Pancreas (tissue), 10 donors: ENCODE data around the gene ARHGAP44. TPM values are rescaled to one million over a fixed set of nuclear protein-coding genes. Genes with fewer than 3 reads are reported as not detected.

Source experiments
- ATAC-seq, 4 donors: fragments of 200-7000 bp; cut with Tn5 transposase; one replicate each; pipeline versions ENCODE4 v1.8.0 to v1.9.1; 2020; ENCODE audit warnings: mild to moderate bottlenecking in 4 of 4, moderate library complexity in 4 of 4
- DNase-seq, 6 donors: peaks; one replicate each; pipeline ENCODE4 v3.0.0-alpha.2; 2020
- FAIRE-seq: peaks from 2 replicates; lab custom pipeline; 2012; peaks lifted over from hg19 to GRCh38; lab: Jason Lieb, UNC
- H3K27ac ChIP-seq, 4 donors: fragments of 200-600 bp; sonication (generic); 1 replicate in 3 of 4; 2 replicates in 1 of 4; pipeline versions ENCODE4 v1.5.0 to v1.8.0; 2020
- H3K27me3 ChIP-seq, 4 donors: fragments of 200-600 bp; one replicate each; pipeline ENCODE4 v1.8.0; 2021
- H3K36me3 ChIP-seq, 3 donors: fragments of 200-600 bp; sonication (generic) in 1 of 3; one replicate each; pipeline versions ENCODE4 v1.5.0 to v1.8.0; 2020 to 2021
- H3K4me1 ChIP-seq, 3 donors: fragments of 200-600 bp; one replicate each; pipeline ENCODE4 v1.8.0; 2021
- H3K4me3 ChIP-seq, 4 donors: fragments of 200-600 bp; sonication (generic) in 2 of 4; one replicate each; pipeline versions ENCODE4 v1.5.0 to v1.8.0; 2020 to 2021
- H3K9me3 ChIP-seq, 4 donors: fragments of 200-600 bp; one replicate each; pipeline ENCODE4 v1.8.0; 2021
- CTCF ChIP-seq, 4 donors: fragments of 200-600 bp; sonication (generic) in 3 of 4; IDR thresholded peaks; one replicate each; pipeline versions ENCODE4 v1.5.0 to v1.8.0; 2021; ENCODE audit warnings: antibody characterized with exemption in 4 of 4
- WGBS, 2 donors: extraction: QIAGEN DNeasy Blood & Tissue Kit; methylation state at CpG; one replicate each; pipeline ENCODE4 v1.1.7; 2013; 5-methylcytosine and 5-hydroxymethylcytosine counted together
- intact Hi-C, 3 donors: fragments of 100-400 bp; cut with DNase I; formaldehyde crosslinking; loops; one replicate each; pipeline versions ENCODE4 v1.11.1 to v1.14.2; 2022
- polyA plus RNA-seq, 2 donors: library from polyadenylated mRNA; stranded (reverse); fragments of 200-250 nt; gene quantifications; one replicate each; pipeline ENCODE4 v1.2.3, GENCODE V29; 2013
- total RNA-seq, 6 donors: library from RNA; stranded (reverse); fragmentation: NEBNext Ultra II Directional in 4 of 6; extraction: Animal tissue kit (Norgen Biotek cat#: 25700) in 4 of 6; gene quantifications; one replicate each; pipeline versions ENCODE4 v1.2.1 to v1.2.4, GENCODE V29; 2021 to 2023
- donor health status: healthy with polysubstance abuse.
- donor health status: DM: no; HTN: no; CAD: no; lungs with moderate emphysema.
- donor health status: DM: no; HTN: no; CAD: no.
- donor health status: control.
- donor health status: control.
- donor health status: Bipolar disorder and iron deficiency.
- donor health status: DM: yes; HTN: yes; CAD: no.
- donor health status: DM: no; HTN: no; CAD: no.
- donor health status: DM: no; HTN: no; CAD: no.
- donor health status: DM: yes; HTN: yes; CAD: no.

ARHGAP44 gene
- total and polyA plus RNA-seq, 8 donors: 3.4 to 7.5 (median 4.4) TPM

- DNase-seq (peak in 5 of 6 donors; percentile 29 to 89 (median 70)), FAIRE-seq (no peak), ATAC-seq (peak; percentile 79 to 93 (median 88))
- H3K27me3 ChIP-seq: no peaks in the 10 kb centered on the region
- WGBS, 2 donors: 33 to 38% methylated on average over 15 of the region's 15 CpGs
- no peak overlapping the region for H3K4me3 ChIP-seq
- intact Hi-C loops: no loop called here
- no peaks in the 10 kb centered on the region for H3K4me1 ChIP-seq
- peaks cover 2 to 74% (median 48%) of the 10 kb centered on the region in 3 donors for H3K36me3 ChIP-seq
- H3K27ac ChIP-seq: no peak overlapping the region
- no peaks in the 10 kb centered on the region for H3K9me3 ChIP-seq
- TF ChIP-seq CTCF (IDR thresholded peaks at IDR 0.05): peak; percentile 57 to 85 (median 80)
Measured at GRCh38 chr17:13002761-13003453, 213.6 kb downstream of the ARHGAP44 start.

- FAIRE-seq (no peak), DNase-seq (no peak), ATAC-seq (peak in 3 of 4 donors; percentile 35 to 41 (median 36))
- Histone ChIP-seq H3K9me3 (no peaks in the 10 kb centered on the region), H3K4me1 (no peaks in the 10 kb centered on the region), H3K27ac (no peak overlapping the region), H3K27me3 (no peaks in the 10 kb centered on the region), H3K4me3 (no peak overlapping the region), H3K36me3 (peaks cover 2 to 74% (median 47%) of the 10 kb centered on the region in 3 donors)
- WGBS, 2 donors: 80 to 82% methylated on average over 9 of the region's 9 CpGs
- TF ChIP-seq CTCF (IDR thresholded peaks at IDR 0.05): no peak
- intact Hi-C loops: no loop called here
Measured at GRCh38 chr17:13003454-13003851, 214.2 kb downstream of the ARHGAP44 start.

GRCh38 chr17:13003927-13004326 is 214.6 kb downstream of the ARHGAP44 start:
- peaks cover 6 to 74% (median 47%) of the 10 kb centered on the region in 3 donors for H3K36me3 ChIP-seq
- FAIRE-seq (no peak), ATAC-seq (no peak), DNase-seq (no peak)
- H3K9me3 ChIP-seq: no peaks in the 10 kb centered on the region
- H3K4me1 ChIP-seq: no peaks in the 10 kb centered on the region
- no peak overlapping the region for H3K4me3 ChIP-seq
- H3K27ac ChIP-seq: no peak overlapping the region
- intact Hi-C loops: no loop called here
- H3K27me3 ChIP-seq: no peaks in the 10 kb centered on the region
- 87 to 88% methylated on average over 6 of the region's 6 CpGs for WGBS, 2 donors
- TF ChIP-seq CTCF (IDR thresholded peaks at IDR 0.05): no peak

GRCh38 chr17:13004336-13004735 is 215.0 kb downstream of the ARHGAP44 start:
- WGBS, 2 donors: 71 to 86% methylated on average over 4 of the region's 4 CpGs
- intact Hi-C loops: no loop called here
- H3K36me3 ChIP-seq: peaks cover 8 to 71% (median 44%) of the 10 kb centered on the region in 3 donors

More at GRCh38 chr17:13004336-13004735, 215.0 kb downstream of the ARHGAP44 start:
- DNase-seq (no peak), ATAC-seq (no peak), FAIRE-seq (no peak)
- Histone ChIP-seq H3K27ac (no peak overlapping the region), H3K4me3 (no peak overlapping the region), H3K9me3 (no peaks in the 10 kb centered on the region), H3K27me3 (no peaks in the 10 kb centered on the region), H3K4me1 (no peaks in the 10 kb centered on the region)
- no peak for TF ChIP-seq CTCF (IDR thresholded peaks at IDR 0.05)
